ENCODE measurements around the gene PLCD3. TPM values are rescaled to one million over a fixed set of nuclear protein-coding genes. Genes with fewer than 3 reads are reported as not detected.

The PLCD3 gene
- total RNA-seq, 1 donor from 2014 or later = 34.2 TPM

- peak overlapping the region; percentile 52 for H3K4me3 Mint-ChIP-seq
- no peak for TF ChIP-seq CTCF (conservative IDR thresholded peaks at IDR 0.05)
These were observed 22.7 kb upstream of the PLCD3 start for GRCh38 chr17:45155029-45155428.

GRCh38 chr17:45150911-45151809 is 18.8 kb upstream of the PLCD3 start:
- Mint-ChIP-seq H3K4me1 (peaks cover 53% of the 10 kb centered on the region), H3K36me3 (ENCODE audit: low read depth) (no peaks in the 10 kb centered on the region), H3K4me3 (peak overlapping the region; percentile 83), H3K27me3 (ENCODE audit: low read depth) (peaks cover 17% of the 10 kb centered on the region), H3K9me3 (no peaks in the 10 kb centered on the region), H3K27ac (ENCODE audit: unreplicated experiment) (no peak overlapping the region)
- no peak for DNase-seq (ENCODE audit: low read depth, low spot score)
- TF ChIP-seq CTCF (conservative IDR thresholded peaks at IDR 0.05) = no peak

More at GRCh38 chr17:45155029-45155428, 22.7 kb upstream of the PLCD3 start:
- H3K27ac Mint-ChIP-seq (ENCODE audit: unreplicated experiment) = no peak overlapping the region
- H3K36me3 Mint-ChIP-seq (ENCODE audit: low read depth) = peaks cover 4% of the 10 kb centered on the region
- no peak for DNase-seq (ENCODE audit: low read depth, low spot score)
- H3K4me1 Mint-ChIP-seq = peaks cover 38% of the 10 kb centered on the region
- no peaks in the 10 kb centered on the region for H3K27me3 Mint-ChIP-seq (ENCODE audit: low read depth)
- H3K9me3 Mint-ChIP-seq = no peaks in the 10 kb centered on the region

GRCh38 chr17:45149669-45150664 is 17.7 kb upstream of the PLCD3 start:
- no peaks in the 10 kb centered on the region for H3K9me3 Mint-ChIP-seq
- H3K27me3 Mint-ChIP-seq (ENCODE audit: low read depth) = peaks cover 17% of the 10 kb centered on the region
- no peak for TF ChIP-seq CTCF (conservative IDR thresholded peaks at IDR 0.05)
- peak overlapping the region; percentile 95 for H3K4me3 Mint-ChIP-seq
- no peak for DNase-seq (ENCODE audit: low read depth, low spot score)
- H3K36me3 Mint-ChIP-seq (ENCODE audit: low read depth) = no peaks in the 10 kb centered on the region
- H3K4me1 Mint-ChIP-seq = peaks cover 56% of the 10 kb centered on the region
- peak overlapping the region; percentile 99 for H3K27ac Mint-ChIP-seq (ENCODE audit: unreplicated experiment)

GRCh38 chr17:45149037-45149668 is 16.8 kb upstream of the PLCD3 start:
- no peaks in the 10 kb centered on the region for H3K9me3 Mint-ChIP-seq
- peak; percentile 78 for DNase-seq (ENCODE audit: low read depth, low spot score)
- H3K27ac Mint-ChIP-seq (ENCODE audit: unreplicated experiment) = peak overlapping the region; percentile 99
- peaks cover 56% of the 10 kb centered on the region for H3K4me1 Mint-ChIP-seq
- peak overlapping the region; percentile 95 for H3K4me3 Mint-ChIP-seq
- H3K36me3 Mint-ChIP-seq (ENCODE audit: low read depth) = no peaks in the 10 kb centered on the region
- peaks cover 17% of the 10 kb centered on the region for H3K27me3 Mint-ChIP-seq (ENCODE audit: low read depth)
- TF ChIP-seq CTCF (conservative IDR thresholded peaks at IDR 0.05) = peak; percentile 76
